Astrocyte of the hippocampus (primary cell): ENCODE data around the gene CD44.

Experiments
- DNase-seq: peaks from one replicate; pipeline ENCODE4 v3.0.0; 2011; ENCODE audit warnings: low read depth, low spot score

CD44 gene

GRCh38 chr11:35112056-35112845 is 26.7 kb upstream of the CD44 start:
- peak; percentile 41 for DNase-seq

- DNase-seq: no peak
Observed at GRCh38 chr11:35112846-35113105, 26.2 kb upstream of the CD44 start.

DNA sequence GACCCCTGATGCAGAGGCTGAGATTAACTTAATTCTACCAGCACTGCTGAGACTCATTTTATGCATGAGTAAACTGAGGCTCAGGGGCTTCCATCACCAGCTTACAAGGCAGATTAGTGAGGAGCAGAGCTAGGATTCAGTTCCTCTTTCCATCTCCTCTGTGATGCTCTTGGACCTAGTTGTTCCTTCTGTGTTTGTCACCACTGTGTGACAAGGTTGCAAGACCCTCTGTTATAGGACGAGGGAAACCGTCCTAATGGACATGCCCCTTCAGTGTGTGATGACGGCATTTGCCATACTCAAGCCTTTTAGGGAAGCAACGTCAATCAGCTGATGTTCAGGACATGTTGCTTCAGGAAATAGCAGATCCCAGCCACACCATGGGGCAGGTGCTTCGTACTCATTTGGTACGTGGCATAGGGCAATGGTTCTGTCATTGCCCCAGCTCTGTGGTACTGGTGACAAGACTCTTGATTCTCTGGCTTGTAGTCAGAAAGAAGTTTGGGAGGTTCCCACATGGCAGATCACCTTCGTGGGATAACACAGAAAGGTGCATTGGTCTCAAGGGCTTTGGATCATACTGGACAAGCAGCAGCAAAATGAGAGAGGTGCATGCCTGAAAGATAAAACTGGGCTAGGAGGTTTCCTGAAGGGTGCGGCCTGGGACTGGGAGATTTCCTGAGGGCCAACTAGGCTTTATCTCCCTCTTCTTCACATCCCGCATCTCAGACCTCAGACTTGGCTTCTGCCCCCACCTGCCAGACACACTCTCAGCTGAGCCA is 23.9 kb upstream of the CD44 start:
- no peak for DNase-seq

DNA sequence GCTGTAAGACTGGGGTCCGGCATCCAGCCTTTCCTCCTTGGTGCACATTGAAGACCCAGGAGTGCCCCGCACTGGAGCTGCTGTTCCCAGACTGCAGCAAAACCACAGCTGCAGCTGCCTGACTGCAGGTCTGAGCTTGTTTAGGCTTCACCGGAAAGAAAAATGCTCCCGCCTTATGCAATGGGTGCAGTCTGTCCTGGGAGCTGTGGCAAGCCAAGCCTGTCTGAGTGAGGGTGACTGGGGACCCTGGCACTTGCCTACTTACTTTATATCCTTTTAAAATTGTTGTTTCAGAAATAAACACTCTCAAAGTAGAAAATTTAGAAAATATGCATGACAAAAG is 23.3 kb upstream of the CD44 start:
- no peak for DNase-seq

GRCh38 chr11:35116245-35116644 is 22.7 kb upstream of the CD44 start:
- DNase-seq: no peak

DNA sequence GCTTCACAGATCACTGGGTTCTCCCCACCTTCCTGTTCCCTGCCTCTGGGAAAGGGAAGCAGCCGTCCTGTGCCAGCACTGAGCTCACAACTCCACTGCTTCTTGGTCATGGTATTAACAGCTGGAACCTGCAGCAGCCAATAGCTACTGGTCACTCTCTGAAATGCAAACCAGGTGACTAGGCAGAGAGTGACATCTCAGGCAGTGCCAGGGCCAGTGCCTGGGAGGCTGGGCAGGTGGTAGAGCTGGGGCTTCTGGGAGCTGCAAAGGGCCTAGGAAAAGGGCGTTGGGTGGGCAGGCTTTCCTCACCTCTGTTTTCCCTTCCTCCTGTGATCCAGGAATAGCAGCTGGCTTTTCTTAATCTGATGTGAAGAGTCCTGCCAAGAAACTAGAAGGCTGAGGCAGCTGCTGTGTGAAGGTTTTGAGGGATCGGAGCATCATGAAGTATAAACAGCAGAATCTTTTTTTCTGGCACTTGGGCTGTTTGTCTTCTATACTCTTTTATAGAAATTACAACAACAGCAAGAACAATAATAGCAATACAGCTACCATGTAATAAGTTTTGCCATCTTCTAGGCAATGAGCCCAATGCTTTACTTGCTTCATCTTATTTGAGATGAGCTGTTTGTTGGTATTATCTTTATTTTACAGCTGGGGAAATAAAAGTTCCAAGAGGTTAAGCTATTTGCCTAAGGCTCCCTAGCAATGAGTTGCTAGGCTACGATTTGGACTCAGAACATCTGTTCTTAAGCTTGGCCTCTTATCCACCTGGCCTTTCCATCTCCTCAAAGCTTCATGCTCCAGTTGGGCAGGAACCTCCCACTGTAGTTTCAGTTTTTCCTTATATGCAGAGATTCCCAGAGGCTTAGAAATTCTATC is 22.0 kb upstream of the CD44 start:
- DNase-seq: no peak

- DNase-seq: no peak
Observed at GRCh38 chr11:35118906-35119305, 20.1 kb upstream of the CD44 start.

DNA sequence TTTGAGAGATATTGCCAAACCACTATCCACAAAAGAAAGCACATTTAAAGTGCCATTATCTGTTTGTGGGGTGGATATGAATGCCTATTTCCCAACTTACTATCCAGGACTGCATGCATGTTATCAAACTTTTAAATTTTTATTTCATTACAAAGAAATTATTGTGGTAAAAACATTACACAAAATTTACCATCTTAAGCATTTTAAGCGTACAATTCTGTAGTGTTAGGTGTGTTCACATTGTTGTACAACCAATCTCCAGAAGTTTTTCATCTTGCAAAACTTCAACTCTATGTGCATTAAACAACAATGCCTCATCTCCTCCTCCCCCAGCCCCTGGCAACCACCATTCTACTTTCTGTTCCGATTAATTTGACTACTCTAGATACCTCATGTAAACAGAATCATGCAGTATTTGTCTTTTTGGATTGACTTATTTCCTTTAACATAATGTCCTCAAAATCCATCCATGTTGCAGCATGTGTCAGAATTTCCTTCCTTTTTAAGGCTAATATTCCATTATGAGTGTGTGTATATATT is 17.6 kb upstream of the CD44 start:
- no peak for DNase-seq

GRCh38 chr11:35122308-35122707 is 16.7 kb upstream of the CD44 start:
- no peak for DNase-seq

DNA sequence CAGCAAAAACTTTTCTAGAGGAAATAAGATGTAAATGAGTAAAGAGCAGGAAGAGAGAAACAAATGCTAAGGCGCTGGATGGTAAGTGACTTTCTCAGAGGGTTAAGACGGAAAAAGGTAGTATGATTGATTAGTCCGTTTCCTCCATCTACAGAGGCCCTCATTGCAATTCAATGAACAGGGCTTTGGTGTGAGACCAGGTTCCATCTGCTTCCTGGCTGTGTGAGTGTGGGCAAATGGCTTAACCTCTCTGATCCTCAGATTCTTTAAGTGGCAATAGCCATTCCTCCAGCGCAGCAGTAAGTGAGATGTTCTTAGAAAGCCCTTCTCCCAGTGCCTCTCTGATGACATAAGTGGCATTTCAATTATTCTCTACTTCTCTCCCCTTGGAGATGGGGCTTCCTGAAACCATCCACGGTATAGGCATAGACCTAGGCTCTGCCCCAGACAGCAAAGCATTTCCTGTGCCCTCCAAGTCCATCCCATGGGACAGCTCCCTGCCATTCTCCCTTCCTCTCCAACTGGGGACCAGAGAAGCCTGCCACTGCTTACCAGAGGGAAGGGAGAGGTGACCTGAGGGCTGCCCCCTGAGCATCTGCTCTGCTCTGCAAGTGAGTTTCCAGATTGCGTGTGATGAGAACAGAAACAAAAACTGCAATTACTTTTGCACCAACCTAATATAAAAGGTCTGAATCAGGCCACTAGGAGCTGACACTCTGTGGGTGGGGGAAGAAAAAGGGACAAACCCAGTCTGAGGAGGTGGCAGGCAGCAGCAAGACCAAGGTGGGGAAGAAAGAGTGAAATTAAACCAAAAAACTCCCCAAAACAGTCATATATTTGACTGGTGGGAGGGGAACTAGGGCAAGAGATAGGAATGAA is 12.7 kb upstream of the CD44 start:
- no peak for DNase-seq

GRCh38 chr11:35126879-35127581 is 11.9 kb upstream of the CD44 start:
- DNase-seq: no peak

GRCh38 chr11:35127619-35128018 is 11.4 kb upstream of the CD44 start:
- DNase-seq: no peak

DNA sequence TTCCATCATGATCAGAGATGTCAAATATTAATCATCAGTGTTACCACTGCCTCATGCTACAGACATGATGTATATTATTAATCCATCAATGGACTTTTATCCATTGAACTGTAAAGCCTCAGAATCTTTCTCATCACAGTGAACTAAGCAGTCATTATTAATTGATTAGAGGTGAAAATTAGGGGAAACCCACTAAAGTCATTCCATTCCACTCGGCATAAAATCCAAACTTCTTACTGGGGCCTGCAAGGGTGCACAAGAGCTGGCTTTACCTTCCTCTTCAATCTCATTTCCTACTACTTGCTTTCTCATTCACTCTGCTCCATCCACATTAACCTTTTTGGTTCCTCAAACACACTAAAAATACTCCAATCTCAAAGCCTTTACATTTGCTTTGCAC is 7.9 kb upstream of the CD44 start:
- DNase-seq: no peak

DNA sequence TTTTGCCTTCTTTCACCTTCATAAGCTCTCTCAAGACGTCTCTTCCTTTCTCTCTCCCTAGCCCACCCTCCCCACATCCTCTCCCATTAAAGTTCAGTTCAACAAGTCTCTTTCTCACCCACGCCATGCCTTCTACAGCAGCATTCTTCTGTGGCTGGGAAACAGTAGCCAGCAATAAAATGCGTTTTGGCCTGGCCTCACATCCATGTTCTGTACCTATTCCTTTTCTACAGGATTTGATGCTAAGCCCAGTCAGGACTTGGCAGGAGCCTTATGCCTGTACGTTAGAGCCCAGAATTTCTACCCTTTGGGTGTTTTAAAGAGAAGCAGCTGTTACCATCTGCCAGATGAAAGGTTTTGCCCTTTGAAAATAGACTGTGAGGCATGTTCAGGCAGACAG is 7.1 kb upstream of the CD44 start:
- DNase-seq: no peak

DNA sequence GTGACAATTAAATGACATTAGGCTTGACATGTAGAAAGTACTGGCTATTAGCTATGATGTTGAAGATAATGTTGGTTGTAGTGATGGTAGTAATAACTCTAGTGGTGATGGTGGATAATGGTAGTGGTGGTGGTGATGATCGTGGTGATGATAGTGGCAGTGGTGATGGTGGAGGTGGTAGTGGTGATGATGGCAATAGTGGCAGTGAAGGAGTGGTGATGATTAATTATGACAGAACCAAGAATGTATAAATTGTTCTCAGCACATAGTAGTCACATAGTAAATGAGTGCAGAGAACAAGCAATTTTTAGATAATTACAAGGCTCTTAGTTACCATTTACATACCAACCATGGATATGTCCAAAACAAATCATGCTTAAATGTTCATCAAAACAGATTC is 5.3 kb upstream of the CD44 start:
- DNase-seq: no peak

DNA sequence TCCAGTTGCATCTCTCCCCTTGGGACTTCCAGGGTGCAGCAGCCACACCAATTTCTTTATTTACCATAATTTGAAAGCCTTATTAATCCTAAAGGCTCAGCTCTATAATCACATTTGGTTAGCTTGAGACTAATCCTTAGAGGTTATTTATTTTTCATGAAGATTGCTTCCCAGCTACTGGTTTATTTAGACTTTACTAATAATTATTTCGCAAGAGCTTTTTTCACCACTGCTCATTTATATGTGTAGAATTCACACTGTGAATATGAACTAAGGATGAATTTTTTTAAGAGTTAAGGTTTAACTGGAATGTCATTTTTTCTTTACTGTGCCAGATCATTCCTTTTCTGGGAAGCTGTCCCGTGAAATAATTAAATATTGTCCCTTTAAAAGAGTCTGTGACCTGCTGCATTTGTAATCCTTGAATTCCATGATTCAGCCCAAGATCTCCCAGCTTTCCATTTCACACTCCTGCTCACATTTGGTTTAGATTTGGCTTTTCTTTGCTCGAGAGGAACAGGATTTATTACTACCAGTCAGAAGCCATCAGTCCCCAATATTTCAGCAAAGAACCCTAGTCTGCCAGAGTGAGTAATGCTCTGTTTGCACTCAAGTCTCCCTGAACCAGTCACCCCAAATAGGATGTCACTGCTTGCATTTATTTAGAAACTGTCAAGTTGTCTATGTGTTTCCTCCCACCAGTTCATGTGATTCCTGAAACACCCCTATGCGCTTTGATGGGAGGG is 4.4 kb upstream of the CD44 start:
- DNase-seq: no peak

DNA sequence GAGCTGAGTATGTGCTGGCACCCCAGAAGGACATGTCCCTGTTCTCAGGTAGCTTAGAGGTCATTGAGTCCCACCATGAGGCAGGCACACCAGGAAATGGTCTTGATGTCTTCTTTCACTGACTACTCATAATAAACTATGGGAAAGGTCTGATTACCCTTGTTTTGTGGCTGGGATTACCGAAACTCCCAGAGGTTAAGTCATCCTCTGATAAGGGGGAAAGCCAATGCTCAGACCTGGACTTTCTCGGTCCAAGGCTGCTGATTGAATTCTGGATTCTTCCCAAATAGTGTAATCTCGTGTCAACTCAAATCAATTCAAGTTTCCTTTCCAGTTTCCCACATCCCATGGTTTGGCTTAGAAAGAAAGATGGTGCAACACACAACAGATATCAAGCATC is 3.7 kb upstream of the CD44 start:
- DNase-seq: no peak

DNA sequence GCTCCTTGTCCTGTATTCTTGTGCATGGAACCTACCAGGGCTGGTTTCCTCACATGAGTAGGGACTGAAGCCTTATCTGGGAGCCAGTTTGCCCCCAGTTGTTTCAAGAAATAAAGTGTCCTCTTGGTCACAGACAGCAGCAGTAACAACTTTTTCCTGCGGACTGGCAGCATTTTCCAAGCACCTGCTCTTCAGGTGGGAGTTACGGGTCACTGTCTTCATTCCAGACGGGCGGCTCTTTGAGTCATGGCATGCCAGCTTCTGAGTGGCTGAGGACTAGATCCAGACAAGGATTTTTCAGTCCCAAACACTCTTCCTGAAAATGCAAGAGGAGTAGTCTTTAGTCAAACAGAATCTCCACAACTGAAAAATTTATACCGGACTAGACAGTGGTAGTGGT is 2.7 kb upstream of the CD44 start:
- DNase-seq: no peak

GRCh38 chr11:35138058-35138457 is 913 bp upstream of the CD44 start:
- DNase-seq: no peak

DNA sequence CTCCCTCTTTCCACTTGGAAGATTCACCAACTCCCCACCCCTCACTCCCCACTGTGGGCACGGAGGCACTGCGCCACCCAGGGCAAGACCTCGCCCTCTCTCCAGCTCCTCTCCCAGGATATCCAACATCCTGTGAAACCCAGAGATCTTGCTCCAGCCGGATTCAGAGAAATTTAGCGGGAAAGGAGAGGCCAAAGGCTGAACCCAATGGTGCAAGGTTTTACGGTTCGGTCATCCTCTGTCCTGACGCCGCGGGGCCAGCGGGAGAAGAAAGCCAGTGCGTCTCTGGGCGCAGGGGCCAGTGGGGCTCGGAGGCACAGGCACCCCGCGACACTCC is 397 bp upstream of the CD44 start:
- DNase-seq: no peak
